AG08396 (cell line): ENCODE measurements around the gene UNC13D.
A peak's percentile ranks its signal among the peaks of the same experiment; 100 is the strongest.
"Not testable (repeated sequence)": the region's sequence is repeated elsewhere in the genome, so short reads cannot be mapped to it uniquely, and the experiment has no call there.

ENCODE experiments used
- DNase-seq: peaks from one replicate; pipeline ENCODE4 v3.0.0; 2012; ENCODE audit warnings: low spot score, mixed read lengths

Gene UNC13D

DNA sequence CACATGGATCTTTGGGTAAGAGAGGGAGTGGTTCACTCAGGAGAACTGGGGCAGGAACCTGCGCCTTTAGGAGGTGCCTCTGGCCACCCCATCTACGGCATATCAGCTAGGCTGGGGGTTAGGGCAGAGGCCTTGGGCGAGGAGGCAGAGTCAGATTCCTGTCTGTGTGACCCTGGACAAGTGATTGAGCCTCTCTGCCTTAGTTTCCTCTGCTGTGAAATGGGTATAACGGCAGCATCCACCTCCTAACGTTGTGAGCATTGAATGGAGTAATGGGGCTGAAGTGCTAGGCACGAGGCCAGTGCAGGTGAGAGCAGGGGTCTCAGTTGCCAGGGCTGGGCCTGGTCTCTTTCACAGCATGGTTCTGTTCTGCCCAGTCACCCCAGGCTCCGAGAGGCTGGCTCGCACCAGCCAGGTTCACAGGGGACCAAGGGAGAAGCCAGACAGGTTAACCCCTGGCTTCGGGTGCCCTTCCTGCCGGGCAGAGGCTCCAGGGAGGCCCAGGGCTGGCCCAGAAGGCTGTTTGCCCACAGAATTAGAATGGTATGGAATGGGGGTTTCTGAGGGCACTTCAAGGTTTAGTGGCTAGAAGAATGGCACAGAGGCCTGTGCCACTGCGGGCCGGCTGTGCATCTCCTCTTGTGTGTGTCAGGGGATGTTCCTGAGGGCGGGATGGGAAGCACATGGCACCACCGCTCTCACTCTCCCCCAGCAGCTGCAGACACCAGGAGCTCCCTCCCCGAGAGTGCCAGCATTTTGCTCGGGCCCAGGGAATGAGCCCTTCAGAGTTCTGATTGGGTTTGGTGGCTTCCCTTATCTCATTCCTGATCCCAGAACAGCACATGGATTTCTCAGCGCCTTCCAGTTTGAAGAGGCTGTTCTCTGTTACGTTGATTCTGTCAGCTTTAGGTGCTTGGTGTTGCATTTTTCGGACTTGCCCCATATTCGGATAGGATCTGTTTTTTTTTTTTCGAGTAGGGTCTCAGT, 23.8 kb downstream of the UNC13D start:
- no peak for DNase-seq

- no peak for DNase-seq
Observed at GRCh38 chr17:75819678-75820077, 24.5 kb downstream of the UNC13D start.

GRCh38 chr17:75819116-75819515, 25.1 kb downstream of the UNC13D start:
- no peak for DNase-seq

GRCh38 chr17:75818326-75818885, 25.8 kb downstream of the UNC13D start:
- DNase-seq, result no peak

GRCh38 chr17:75817571-75817970, 26.6 kb downstream of the UNC13D start:
- no peak for DNase-seq

DNA sequence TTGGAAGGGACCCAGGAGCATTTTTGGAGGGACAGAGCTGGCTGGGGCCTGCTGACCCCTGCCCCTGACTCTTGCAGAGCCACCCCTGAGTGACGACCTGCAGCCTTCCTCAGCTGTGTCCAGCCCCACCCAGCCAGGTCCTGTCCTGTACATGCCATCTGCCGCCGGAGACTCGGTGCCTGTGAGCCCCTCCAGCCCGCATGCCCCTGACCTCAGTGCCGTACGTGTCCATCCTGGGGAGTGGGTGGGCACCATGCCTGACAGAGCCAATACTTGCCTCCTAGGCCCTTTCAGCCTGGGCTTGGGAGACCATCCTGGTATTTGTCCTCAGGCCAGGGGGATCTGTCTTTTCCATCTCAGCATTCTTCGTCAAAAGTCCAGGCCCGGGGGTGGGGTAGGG, 27.5 kb downstream of the UNC13D start:
- DNase-seq, result no peak

DNA sequence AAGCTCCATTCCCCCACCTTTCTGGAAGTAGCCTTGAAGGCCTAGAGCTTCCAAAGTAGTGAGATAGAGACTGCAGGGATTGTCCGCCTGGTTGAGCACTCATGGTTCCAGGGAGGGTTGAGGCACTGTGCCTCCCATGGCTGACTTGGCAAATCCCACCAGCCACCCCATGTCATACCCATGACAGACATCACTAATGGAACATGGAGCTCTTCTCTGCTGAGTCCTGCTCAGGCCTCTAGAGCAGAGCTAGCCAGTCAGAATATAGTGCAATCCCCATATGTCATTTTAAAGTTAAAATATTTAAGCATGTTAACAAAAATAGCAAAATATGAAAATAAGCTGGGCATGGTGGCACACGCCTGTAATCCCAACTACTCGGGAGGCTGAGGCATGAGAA, 28.8 kb downstream of the UNC13D start:
- no peak for DNase-seq

DNA sequence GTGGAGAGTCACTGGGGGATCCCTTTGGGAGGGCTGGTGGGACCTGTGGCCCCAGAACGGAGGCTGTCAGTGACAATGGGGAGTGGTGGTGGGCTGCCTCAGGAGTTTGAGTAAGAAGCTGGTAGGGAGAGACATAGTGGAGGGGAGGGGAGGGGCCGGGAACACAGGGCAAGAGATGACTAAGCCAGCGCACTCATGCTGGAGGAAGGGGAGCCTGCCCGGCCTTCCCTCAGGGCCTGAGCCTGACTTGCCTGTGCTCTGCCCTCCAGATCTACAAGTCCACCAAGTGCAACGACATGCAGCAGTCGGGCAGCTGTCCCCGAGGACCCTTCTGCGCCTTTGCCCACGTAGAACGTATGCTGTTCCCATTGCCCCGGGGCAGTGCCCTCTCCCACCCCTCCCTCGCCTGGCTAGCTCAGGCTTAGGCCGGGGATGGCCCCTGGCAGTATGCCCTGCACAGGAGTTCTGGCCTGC, 29.3 kb downstream of the UNC13D start:
- peak; percentile 56 for DNase-seq

GRCh38 chr17:75814021-75814395, 30.2 kb downstream of the UNC13D start:
- DNase-seq, result no peak

DNA sequence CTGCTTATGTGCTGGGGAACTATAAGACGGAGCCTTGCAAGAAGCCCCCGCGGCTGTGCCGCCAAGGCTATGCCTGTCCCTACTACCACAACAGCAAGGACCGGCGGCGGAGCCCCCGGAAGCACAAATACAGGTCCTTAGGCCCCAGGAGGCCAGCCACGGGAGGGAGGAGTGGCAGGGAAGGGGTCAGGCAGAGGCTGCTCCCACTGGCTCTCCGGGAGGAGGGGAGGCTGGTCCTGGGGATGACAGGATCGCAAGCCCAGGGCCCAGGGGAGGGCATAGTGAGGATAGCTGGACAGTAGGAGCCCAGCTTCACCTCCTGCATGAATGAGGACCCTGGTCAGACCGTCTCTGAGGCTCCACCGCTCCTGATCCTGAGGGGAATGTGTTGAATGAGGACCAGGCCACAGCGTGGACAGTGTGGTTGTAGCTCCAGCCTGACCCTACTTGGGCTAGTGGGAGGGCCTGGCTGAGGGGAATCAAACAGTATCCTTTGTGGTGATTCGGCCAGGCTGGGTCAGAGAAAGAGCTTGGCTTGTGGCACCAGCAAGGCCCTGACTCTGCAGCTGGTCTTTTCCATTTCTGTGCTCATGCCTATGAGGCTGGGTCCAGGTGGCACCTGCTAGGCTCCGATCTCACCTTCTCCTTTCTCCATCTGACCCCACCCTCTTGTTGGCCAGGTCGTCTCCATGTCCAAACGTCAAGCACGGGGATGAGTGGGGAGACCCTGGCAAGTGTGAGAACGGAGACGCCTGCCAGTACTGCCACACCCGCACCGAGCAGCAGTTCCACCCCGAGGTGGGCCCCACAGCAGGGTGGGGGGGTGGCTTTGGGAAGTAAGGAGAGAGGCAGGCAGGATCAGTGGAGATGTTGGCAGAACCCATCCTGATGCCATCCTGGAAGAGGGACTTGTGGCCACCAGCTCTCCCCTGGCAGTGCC, 30.9 kb downstream of the UNC13D start:
- no peak for DNase-seq

DNA sequence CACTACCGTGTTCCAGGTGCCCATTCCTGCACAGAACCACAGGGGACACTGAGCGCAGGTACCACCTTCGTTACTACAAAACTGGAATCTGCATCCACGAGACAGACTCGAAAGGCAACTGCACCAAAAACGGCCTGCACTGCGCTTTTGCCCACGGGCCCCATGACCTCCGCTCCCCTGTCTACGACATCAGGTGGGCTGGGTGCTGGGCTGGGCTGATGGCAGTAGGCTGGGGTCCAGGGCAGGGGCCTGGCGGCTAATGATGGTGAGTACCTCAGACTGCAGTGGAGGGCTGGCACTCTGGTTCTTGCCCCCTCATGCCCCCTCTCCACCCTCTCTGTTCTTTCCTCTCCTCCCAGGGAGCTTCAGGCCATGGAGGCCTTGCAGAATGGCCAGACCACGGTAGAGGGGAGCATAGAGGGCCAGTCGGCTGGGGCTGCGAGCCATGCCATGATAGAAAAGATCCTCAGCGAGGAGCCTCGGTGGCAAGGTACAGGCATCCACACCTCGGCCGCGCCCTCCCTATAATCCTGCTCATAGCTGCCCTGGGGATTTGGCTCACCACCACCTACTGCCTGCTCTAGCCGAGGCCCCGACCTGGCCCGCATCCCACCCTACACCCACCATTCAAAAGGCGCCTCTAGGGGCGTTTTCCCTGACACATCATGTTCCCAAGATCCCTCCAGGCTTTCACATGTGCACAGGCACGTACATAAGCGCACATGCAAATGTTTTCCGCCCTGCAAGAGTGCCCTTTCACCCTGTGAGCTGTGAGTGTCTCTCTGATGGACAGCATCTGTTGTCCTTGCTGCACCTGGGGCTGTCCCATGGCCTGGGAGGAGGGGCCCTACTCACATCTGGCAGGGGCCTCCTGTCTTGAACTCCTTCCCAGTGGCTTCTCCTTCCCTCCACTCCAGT, 31.8 kb downstream of the UNC13D start:
- no peak for DNase-seq

GRCh38 chr17:75811174-75811573, 33.0 kb downstream of the UNC13D start:
- DNase-seq, result no peak

DNA sequence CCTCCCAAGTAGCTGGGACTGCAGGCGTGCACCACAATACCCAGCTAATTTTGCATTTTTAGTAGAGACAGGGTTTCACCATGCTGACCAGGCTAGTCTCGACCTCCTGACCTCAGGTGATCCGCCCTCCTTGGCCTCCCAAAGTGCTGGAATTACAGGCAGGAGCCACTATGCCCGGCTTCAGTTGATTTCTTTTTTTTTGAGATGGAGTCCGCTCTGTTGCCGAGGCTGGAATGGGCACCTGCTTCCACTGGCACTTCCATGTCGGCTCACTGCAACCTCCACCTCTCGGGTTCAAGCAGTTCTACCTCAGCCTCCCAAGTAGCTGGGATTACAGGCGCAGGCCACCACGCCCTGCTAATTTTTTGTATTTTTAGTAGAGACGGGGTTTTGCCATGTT, 33.4 kb downstream of the UNC13D start:
- not testable (repeated sequence) for DNase-seq

- no peak for DNase-seq
Observed at GRCh38 chr17:75810216-75810615, 34.0 kb downstream of the UNC13D start.

DNA sequence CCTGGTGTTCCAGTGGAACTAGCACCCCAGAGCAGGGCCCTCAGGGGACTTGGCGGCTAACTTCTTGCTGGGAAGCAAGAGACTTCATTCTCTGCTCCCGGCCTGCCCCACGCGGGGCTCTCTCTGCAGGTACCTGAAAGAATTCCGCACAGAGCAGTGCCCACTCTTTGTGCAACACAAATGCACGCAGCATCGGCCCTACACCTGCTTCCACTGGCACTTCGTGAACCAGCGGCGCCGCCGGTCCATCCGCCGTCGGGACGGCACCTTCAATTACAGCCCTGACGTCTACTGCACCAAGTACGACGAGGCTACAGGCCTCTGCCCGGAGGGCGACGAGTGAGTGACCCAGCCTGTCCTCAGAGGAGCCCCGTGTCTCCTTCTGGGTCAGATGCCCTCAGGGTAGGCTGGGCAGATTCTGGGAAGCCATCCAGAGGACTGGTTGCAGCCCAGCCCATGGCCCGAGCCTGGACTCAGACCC, 34.5 kb downstream of the UNC13D start:
- no peak for DNase-seq

GRCh38 chr17:75808905-75809621, 35.1 kb downstream of the UNC13D start:
- no peak for DNase-seq

GRCh38 chr17:75808549-75808904, 35.7 kb downstream of the UNC13D start:
- no peak for DNase-seq

DNA sequence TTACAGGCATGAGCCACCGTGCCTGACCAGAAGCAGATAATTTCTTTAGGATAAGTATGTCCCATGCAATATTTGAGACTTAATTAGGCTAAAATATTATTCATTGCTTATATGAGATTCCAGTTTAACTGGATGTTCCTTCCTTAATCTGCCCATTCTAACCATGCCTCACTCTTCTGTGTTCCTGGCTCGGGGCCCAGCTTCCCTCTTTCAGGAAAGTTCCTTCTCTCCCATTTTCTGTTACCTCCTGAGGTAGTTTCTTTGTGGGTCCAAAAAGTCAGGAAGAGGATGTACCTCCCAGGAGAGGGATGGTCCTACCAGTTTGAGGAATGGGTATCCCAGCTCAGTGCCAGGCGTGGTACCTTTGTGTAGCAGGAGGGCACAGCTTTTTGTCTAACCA, 36.3 kb downstream of the UNC13D start:
- no peak for DNase-seq

GRCh38 chr17:75806822-75807500, 37.2 kb downstream of the UNC13D start:
- DNase-seq, result no peak

- DNase-seq, result no peak
Observed at GRCh38 chr17:75803883-75804282, 40.3 kb downstream of the UNC13D start.
